Measurements from ENCODE around the gene LMAN2.
"Not testable (repeated sequence)": the region's sequence is repeated elsewhere in the genome, so short reads cannot be mapped to it uniquely, and the experiment has no call there.

The LMAN2 gene

DNA sequence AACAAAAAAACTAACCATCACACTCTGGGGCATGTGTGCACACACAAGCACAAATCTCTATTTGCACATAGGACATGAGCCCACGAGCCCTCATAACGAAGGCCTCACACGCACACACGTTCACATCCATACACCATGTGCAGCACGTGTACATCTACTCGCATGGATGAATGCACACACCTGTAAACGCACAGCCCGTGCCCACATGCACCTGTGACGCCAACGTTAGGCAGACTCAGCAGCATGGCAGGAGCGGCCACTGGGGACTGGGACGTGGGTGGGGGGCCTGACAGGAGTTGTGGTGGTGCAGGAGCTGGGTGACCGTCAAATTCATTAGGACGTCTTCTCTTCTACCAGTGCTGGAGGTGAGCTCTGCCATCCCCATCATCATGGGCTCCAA, 35.9 kb upstream of the LMAN2 start:
- no peak for DNase-seq (ENCODE audit: insufficient read length, low spot score)
- FAIRE-seq = no peak
- no peak for TF ChIP-seq POLR2A (IDR thresholded peaks at IDR 0.05; ENCODE audit: low read depth, low read length)

DNA sequence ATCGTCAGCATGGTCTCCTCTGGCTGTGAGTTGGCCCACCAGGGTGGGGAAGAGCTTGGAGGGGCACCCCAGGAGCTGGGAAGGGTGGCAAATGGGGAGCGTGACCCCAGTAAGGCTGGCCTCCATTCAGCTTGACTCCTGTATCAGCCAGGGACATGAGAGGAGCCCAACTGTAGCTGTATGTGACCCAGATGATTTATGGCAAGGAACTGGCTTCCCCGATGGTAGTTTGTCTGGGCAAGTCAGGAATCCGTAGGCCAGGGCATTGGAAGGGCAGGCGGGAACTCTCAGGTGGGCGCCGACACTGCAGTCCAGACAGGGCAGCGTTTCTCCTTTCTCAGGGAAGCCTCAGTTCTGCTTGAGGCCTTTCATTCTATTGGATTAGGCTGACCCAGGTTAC, 35.1 kb upstream of the LMAN2 start:
- no peak for FAIRE-seq
- no peak for TF ChIP-seq POLR2A (IDR thresholded peaks at IDR 0.05; ENCODE audit: low read depth, low read length)
- no peak for DNase-seq (ENCODE audit: insufficient read length, low spot score)

DNA sequence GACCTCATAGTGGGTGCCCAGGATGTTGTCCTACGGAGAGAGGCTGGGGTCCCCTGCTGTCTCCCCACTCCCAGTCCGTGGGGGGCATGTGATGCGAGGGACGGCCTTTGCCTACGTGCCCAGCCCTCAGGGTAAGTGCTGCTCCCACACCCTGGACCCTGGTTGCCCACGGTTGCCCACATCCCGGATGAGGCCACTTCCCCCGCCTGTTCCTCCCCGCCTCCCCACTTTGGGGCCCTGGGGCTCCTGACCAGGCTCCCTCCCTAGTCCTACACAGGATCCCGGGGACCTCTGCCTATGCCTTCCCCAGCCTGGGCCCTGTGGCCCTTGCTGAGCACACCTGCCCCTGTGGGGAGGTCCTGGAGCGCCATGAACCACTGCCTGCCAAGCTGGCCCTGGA, 34.3 kb upstream of the LMAN2 start:
- TF ChIP-seq POLR2A (IDR thresholded peaks at IDR 0.05; ENCODE audit: low read depth, low read length) = no peak
- DNase-seq (ENCODE audit: insufficient read length, low spot score) (no peak), FAIRE-seq (no peak)

DNA sequence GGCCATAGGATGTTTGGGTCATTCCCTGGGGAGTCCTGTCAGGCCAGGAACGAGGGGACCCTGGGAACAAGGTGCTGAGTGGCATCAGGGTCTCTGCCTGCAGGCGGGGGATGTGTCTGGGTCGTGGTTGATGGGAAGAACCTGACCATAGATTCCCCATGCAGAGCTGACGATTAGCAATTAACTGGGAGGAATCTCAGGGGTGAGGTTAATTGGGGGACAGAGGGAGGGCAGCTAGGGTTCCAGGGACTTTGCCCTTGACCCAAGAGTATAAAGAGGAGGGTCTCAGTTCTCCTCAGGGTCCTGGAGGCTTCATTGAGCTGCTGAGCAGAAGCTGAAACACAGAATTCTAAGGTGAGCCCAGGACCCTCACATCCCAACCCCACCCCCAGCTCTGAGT, 32.7 kb upstream of the LMAN2 start, which contains the start of gene SLC34A1:
Gene SLC34A1, plus strand, starts transcription at position 301 of the 400 bp plus-strand sequence. CDS start 1,308 bp downstream, outside the sequence.
- no peak for DNase-seq (ENCODE audit: insufficient read length, low spot score)
- TF ChIP-seq POLR2A (IDR thresholded peaks at IDR 0.05; ENCODE audit: low read depth, low read length) = no peak
- no peak for FAIRE-seq

DNA sequence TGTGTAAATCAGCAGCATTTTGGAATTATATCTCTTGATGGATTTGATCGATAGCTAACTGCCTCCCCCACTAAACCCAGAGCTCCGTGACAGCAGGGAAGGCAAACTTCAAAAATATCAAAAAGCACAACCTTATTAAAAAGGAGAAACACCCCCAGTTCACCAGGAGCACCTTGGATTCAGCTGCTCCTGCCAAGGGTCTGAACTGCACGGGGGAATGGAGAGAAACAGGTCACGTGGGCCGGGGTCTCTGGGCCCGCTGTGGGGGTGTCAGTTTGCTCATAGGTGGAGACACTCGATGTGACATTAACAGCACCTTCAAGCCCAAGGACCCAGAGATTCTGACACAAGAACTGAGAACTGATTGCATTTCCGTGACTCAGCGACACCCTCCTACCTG, 31.7 kb upstream of the LMAN2 start:
- no peak for TF ChIP-seq POLR2A (IDR thresholded peaks at IDR 0.05; ENCODE audit: low read depth, low read length)

DNA sequence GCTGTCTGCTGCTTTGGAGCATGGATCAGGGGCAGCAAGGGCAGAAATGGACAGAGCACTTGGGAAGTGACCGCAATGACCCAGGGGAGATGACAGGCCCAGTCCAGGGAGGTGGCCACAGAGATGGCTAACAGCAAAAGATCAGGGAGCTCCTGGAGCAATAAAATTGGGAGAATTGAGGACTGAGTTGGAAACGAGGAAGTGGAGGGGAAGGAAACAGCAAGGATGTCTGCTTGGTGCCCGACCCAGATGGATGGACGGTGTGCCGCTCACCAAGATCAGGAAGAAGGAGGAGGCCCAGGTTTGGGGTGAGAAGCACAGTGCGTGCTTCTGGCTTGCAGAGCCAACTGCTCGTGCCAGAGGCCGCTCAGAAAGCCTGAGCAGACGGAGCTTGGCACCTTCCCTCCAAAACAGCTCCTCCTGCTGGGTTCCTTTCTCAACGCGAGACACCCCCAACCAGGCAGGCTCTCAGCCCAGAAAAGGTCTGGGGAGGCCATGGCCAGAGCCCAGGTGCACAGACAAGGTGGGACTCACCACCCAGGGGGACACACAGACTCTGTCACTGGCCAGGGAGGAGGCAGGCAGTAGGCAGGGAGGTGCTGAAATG, 31.1 kb upstream of the LMAN2 start:
- DNase-seq (ENCODE audit: insufficient read length, low spot score) (no peak), FAIRE-seq (no peak)
- TF ChIP-seq POLR2A (IDR thresholded peaks at IDR 0.05; ENCODE audit: low read depth, low read length) = no peak

More for the DNA sequence above, 31.7 kb upstream of the LMAN2 start:
- DNase-seq (ENCODE audit: insufficient read length, low spot score) = no peak
- no peak for FAIRE-seq

DNA sequence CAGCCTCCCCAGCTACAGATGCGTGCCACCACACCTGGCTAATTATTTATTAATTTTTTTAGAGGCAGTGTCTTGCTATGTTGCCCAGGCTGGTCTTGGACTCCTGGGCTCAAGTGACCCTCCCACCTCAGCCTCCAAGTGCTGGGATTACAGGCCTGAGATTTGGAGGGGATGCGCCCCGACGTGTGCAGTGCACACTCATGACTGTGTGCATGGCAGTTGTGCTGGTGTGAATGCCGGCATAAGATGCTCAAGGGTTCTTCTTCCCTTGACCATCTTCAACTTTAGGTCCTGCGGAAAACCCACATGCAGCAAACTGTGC, 29.3 kb upstream of the LMAN2 start:
- no peak for FAIRE-seq
- DNase-seq (ENCODE audit: insufficient read length, low spot score) = no peak
- TF ChIP-seq POLR2A (IDR thresholded peaks at IDR 0.05; ENCODE audit: low read depth, low read length) = no peak

DNA sequence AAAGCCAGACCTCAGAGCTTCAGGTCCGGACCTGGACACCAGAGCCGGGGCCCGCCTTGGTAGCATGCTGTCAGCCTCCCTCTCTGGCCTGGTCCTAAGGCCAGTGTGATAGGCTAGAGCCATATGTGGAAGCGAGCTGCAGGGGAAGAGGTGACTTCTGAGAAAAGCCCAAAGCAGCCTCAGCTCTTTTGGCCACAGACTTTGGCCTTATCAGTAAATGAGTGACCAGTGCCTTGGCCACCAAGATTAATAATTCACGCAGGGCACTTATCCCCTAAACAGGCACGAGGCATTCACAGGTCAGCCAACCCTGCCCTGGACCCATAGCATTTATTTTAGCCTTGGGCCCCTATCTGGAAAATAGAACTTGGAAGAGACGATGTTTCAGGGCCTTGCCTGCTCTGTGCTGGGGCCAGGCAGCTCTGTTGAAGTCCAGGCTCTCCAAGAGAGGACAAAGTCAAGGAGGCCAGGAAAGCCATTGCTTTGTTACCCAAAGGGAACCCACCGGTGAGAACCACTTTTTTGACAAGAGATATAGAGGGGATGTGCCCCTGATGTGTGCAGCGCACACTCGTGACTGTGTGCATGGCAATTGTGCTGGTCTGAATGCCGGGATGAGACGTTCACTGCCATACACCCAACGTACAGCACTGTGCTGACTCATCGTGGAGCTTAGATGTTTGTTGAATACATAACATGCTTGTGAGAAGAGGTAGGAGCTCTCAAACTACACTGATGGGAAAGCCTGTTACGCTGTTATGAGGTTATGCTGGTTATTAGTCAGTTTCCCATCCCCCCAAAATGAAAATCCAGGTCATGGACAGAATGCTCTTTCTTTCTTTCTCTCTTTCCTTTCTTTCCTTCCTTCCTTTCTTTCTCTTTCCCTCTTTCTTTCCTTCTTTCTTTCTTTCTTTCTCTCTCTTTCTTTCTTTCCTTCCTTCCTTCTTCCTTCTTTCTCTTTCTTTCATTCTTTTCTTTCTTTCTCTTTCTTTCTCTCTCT, 27.7 kb upstream of the LMAN2 start:
- FAIRE-seq = peak; percentile 15
- peak; percentile 85 for DNase-seq (ENCODE audit: insufficient read length, low spot score)
- TF ChIP-seq POLR2A (IDR thresholded peaks at IDR 0.05; ENCODE audit: low read depth, low read length) = no peak

DNA sequence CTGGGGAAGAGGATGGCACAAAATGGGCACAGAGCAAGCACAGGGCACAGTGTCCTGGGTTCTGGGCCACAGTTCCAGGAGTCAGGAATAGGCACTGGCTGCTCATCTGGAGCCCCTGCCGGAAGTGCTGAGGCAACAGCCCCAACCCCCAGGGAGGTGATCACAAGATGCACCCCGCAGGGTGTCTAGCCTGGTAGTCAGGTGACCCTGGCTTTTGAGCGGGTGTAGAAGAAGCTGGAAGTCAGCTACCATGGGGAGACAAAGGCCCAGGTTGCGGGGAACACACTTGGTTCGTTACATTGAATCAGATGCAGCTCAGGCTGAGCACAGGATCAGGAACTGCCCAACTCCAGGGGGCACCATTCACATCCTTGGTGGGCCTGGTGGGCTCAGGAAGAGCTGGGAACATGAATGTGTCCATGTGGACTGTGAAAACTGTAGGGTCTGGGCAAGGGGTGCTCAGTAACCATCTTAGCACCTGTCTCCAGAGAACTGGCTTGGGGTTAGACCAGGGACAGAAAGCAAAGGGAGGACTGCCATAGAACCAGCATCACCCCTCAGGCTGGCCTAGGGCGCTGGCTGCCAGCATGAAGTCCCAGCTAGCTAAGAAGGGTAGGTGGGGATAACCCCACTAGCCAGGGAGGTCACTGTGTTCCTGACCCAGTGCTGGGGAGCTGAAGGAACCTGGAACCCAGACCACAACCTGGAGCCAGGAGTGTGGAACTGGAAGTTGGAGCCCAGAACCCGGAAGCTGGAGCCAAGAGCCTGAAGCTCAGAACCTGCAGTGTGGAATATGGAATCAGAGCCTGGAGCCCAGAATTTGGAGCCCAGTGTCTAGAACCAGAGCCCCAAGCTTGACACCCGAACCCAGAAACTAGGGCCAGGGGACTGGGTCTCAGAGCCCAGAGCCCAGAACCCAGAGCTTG, 26.6 kb upstream of the LMAN2 start:
- no peak for FAIRE-seq
- DNase-seq (ENCODE audit: insufficient read length, low spot score) = no peak
- no peak for TF ChIP-seq POLR2A (IDR thresholded peaks at IDR 0.05; ENCODE audit: low read depth, low read length)

DNA sequence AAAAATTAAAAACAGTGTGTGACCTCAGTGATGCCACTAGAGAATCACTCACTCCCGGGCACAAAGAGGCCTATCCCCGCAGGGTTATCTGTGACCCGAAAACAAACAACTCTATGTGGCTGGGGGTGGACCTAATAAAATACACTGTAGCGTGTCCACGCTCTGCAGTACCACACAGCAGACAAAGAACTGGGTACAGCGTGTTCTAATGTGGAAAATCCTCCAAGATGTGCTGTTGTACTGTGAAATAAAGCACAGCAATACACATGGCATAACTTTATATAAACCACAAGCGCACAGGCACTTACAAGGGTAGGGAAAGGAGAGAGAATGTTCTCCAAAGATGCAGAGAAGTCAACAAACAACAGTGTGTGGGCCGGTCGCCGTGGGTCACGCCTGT, 24.6 kb upstream of the LMAN2 start:
- no peak for TF ChIP-seq POLR2A (IDR thresholded peaks at IDR 0.05; ENCODE audit: low read depth, low read length)
- no peak for FAIRE-seq

DNA sequence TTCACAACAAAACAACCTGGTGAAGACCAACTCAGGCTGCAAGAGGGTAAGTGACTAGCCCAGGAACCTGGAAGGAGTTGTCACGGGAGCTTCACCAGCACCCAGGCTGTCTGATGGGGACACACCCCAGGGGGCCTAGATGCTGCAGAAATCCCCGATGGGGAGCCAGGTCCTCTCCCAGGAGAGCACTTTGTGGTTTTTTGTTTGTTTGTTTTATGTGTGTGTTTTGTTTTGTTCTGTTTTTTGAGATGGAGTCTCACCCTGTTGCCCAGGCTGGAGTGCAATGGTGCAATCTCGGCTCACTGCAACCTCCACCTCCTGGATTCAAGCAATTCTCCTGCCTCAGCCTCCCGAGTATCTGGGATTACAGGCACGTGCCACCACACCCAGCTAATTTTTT, 24.0 kb upstream of the LMAN2 start:
- FAIRE-seq = not testable (repeated sequence)

More for the DNA sequence above, 24.6 kb upstream of the LMAN2 start:
- no peak for DNase-seq (ENCODE audit: insufficient read length, low spot score)

DNA sequence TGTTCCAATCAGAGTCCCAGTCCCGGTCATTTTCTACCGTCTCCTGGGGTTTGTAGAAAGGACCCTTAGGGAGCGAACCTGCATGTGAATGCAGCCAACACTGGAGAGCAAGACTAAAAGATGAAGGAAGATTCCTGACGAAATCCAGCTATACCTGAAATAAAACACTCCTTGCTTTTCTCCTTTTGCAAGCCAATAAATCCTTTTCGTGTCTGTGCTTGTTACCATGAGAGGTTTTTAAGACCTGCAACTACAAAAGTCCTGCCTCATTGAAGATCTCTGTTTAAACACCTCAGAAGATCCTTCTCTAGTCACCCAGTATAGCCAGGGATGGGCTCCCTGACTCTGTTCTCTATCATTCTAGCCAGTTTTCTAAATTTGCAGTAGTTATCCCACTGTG, 22.7 kb upstream of the LMAN2 start:
- no peak for TF ChIP-seq POLR2A (IDR thresholded peaks at IDR 0.05; ENCODE audit: low read depth, low read length)
- FAIRE-seq (no peak), DNase-seq (ENCODE audit: insufficient read length, low spot score) (no peak)

More for the DNA sequence above, 24.0 kb upstream of the LMAN2 start:
- not testable (repeated sequence) for DNase-seq (ENCODE audit: insufficient read length, low spot score)

DNA sequence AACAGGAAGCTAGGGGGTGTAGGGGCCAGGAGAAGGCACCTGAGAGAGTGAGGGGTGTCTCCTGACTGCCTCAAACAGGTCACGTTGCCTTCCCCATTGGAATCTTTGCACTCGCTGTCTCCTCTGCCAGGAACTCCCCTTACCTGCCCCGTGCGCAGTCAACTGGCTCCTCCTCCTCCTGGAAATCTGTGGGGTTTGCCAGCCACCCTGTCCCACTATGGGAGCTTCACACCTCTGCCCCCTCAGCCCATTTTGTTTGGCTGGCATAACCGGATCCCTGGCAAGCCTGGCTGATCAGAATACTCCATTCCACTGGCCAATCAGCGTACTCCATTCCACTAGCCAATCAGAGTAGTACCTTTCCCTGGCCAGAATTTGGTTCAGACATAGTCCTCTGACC, 22.3 kb upstream of the LMAN2 start:
- DNase-seq (ENCODE audit: insufficient read length, low spot score) = no peak
- TF ChIP-seq POLR2A (IDR thresholded peaks at IDR 0.05; ENCODE audit: low read depth, low read length) = no peak
- no peak for FAIRE-seq

DNA sequence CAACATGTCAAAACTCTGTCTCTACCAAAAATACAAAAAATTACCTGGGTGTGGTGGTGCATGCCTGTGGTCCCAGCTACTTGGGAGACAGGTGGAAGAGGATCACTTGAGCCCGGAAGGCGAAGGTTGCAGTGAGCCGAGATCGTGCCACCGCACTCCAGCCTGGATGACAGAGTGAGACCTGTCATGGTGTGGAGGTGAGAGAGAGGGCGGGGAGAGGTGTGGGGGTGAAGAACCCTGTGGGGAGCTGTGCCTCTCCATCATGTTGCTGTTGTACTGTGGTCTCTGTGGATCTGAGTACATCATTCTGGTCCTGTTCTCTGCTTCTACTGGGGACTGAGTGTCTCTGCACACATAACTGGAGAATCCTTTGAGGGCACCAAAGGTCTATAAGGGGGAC, 21.4 kb upstream of the LMAN2 start:
- no peak for TF ChIP-seq POLR2A (IDR thresholded peaks at IDR 0.05; ENCODE audit: low read depth, low read length)
- DNase-seq (ENCODE audit: insufficient read length, low spot score) (no peak), FAIRE-seq (no peak)

Data from H54 (cell line).